WTC11 (cell line): Measurements from ENCODE around the gene ZNF30.

ENCODE experiments used
- CREB1 ChIP-seq: sonication (generic); formaldehyde crosslinking; IDR thresholded peaks from 2 replicates; pipeline ENCODE4 v1.8.0; 2023; ENCODE audit warnings: mild to moderate bottlenecking, missing genetic modification reagents
- ESRRA ChIP-seq: sonication (generic); formaldehyde crosslinking; IDR thresholded peaks from 2 replicates; pipeline ENCODE4 v1.8.1; 2022; ENCODE audit warnings: mild to moderate bottlenecking, missing genetic modification reagents, borderline replicate concordance
- FOXK1 ChIP-seq: sonication (generic); formaldehyde crosslinking; IDR thresholded peaks from 2 replicates; pipeline ENCODE4 v1.8.0; 2022; ENCODE audit warnings: mild to moderate bottlenecking, moderate library complexity, missing genetic modification reagents
- GABPB1 ChIP-seq: sonication (generic); formaldehyde crosslinking; IDR thresholded peaks from 2 replicates; pipeline ENCODE4 v1.8.1; 2023; ENCODE audit warnings: mild to moderate bottlenecking, missing genetic modification reagents
- JUN ChIP-seq: sonication (generic); formaldehyde crosslinking; IDR thresholded peaks from 2 replicates; pipeline ENCODE4 v1.8.0; 2023; ENCODE audit warnings: mild to moderate bottlenecking, missing genetic modification reagents
- NFYB ChIP-seq: sonication (generic); formaldehyde crosslinking; conservative IDR thresholded peaks from 2 replicates; pipeline ENCODE4 v1.8.0; 2022; ENCODE audit warnings: low read depth, missing genetic modification reagents
- NR2C2 ChIP-seq: sonication (generic); formaldehyde crosslinking; IDR thresholded peaks from 2 replicates; pipeline ENCODE4 v1.8.0; 2022; ENCODE audit warnings: mild to moderate bottlenecking, missing genetic modification reagents
- SP1 ChIP-seq: sonication (generic); formaldehyde crosslinking; conservative IDR thresholded peaks from 2 replicates; pipeline ENCODE4 v1.8.1; 2022; ENCODE audit warnings: missing genetic modification reagents
- TCF7 ChIP-seq: sonication (generic); formaldehyde crosslinking; IDR thresholded peaks from 2 replicates; pipeline ENCODE4 v1.8.0; 2022; ENCODE audit warnings: mild to moderate bottlenecking, low read depth, missing genetic modification reagents, moderate library complexity
- TF ChIP-seq, protein P1 (sequence below): fragments of 200-600 bp; IDR thresholded peaks from 2 replicates; pipeline ENCODE4 v1.8.0; 2022; ENCODE audit warnings: antibody characterized with exemption
- TF ChIP-seq, protein P2 (sequence below): sonication (generic); formaldehyde crosslinking; IDR thresholded peaks from 2 replicates; pipeline ENCODE4 v1.8.1; 2022; ENCODE audit warnings: low read depth, mild to moderate bottlenecking, moderate library complexity, missing genetic modification reagents, borderline replicate concordance
- TF ChIP-seq, protein P3 (sequence below): sonication (generic); formaldehyde crosslinking; IDR thresholded peaks from 2 replicates; pipeline ENCODE4 v1.8.1; 2023; ENCODE audit warnings: mild to moderate bottlenecking, missing genetic modification reagents, moderate library complexity
- TF ChIP-seq, protein P4 (sequence below): sonication (generic); formaldehyde crosslinking; conservative IDR thresholded peaks from 2 replicates; pipeline ENCODE4 v1.8.1; 2023; ENCODE audit warnings: mild to moderate bottlenecking, low read depth, missing genetic modification reagents, moderate library complexity
- TF ChIP-seq, protein P5 (sequence below): sonication (generic); formaldehyde crosslinking; IDR thresholded peaks from 2 replicates; pipeline ENCODE4 v1.8.0; 2022; ENCODE audit warnings: mild to moderate bottlenecking, missing genetic modification reagents

DNA sequence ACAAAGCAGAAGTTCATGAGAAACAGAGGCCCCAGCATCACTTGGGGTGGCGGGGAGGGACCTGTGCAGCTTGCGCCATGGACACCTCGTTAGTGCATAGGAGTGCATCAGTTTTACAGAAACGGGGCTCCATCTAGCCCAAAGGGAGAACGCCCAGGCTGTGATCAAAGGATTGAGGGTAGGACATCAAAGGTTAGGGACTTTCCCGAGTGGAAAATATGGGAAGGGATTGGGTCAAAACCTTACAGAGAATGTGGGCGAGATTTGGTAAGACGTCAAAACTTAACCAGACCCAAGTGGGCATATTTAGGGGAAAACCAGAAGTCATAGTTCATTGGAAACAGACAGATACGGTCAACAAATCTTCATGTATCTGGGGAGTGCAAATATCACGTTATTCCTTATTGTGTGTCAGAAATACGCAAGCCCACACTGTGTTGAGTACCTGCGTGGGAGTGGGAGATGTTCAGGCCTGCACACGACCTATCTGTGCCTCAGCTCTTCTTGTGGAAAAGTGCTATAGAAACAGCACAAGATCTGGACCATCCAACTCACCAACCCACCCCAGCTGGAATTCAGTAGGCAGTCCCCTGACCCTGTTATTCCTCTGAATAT lies 64.0 kb downstream of the ZNF30 start:
- TF ChIP-seq NR2C2 (CRISPR knock-in tag): no peak
- TF ChIP-seq, protein P1, sequence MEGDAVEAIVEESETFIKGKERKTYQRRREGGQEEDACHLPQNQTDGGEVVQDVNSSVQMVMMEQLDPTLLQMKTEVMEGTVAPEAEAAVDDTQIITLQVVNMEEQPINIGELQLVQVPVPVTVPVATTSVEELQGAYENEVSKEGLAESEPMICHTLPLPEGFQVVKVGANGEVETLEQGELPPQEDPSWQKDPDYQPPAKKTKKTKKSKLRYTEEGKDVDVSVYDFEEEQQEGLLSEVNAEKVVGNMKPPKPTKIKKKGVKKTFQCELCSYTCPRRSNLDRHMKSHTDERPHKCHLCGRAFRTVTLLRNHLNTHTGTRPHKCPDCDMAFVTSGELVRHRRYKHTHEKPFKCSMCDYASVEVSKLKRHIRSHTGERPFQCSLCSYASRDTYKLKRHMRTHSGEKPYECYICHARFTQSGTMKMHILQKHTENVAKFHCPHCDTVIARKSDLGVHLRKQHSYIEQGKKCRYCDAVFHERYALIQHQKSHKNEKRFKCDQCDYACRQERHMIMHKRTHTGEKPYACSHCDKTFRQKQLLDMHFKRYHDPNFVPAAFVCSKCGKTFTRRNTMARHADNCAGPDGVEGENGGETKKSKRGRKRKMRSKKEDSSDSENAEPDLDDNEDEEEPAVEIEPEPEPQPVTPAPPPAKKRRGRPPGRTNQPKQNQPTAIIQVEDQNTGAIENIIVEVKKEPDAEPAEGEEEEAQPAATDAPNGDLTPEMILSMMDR: no peak
- TF ChIP-seq TCF7: no peak
- TF ChIP-seq GABPB1 (CRISPR knock-in tag): no peak
- TF ChIP-seq, protein P2, sequence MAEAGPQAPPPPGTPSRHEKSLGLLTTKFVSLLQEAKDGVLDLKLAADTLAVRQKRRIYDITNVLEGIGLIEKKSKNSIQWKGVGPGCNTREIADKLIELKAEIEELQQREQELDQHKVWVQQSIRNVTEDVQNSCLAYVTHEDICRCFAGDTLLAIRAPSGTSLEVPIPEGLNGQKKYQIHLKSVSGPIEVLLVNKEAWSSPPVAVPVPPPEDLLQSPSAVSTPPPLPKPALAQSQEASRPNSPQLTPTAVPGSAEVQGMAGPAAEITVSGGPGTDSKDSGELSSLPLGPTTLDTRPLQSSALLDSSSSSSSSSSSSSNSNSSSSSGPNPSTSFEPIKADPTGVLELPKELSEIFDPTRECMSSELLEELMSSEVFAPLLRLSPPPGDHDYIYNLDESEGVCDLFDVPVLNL (CRISPR knock-in tag): no peak
- TF ChIP-seq, protein P3, sequence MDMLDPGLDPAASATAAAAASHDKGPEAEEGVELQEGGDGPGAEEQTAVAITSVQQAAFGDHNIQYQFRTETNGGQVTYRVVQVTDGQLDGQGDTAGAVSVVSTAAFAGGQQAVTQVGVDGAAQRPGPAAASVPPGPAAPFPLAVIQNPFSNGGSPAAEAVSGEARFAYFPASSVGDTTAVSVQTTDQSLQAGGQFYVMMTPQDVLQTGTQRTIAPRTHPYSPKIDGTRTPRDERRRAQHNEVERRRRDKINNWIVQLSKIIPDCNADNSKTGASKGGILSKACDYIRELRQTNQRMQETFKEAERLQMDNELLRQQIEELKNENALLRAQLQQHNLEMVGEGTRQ (CRISPR knock-in tag): no peak
- no peak for TF ChIP-seq JUN (CRISPR knock-in tag)
- no peak for TF ChIP-seq SP1 (CRISPR knock-in tag)
- TF ChIP-seq, protein P4, sequence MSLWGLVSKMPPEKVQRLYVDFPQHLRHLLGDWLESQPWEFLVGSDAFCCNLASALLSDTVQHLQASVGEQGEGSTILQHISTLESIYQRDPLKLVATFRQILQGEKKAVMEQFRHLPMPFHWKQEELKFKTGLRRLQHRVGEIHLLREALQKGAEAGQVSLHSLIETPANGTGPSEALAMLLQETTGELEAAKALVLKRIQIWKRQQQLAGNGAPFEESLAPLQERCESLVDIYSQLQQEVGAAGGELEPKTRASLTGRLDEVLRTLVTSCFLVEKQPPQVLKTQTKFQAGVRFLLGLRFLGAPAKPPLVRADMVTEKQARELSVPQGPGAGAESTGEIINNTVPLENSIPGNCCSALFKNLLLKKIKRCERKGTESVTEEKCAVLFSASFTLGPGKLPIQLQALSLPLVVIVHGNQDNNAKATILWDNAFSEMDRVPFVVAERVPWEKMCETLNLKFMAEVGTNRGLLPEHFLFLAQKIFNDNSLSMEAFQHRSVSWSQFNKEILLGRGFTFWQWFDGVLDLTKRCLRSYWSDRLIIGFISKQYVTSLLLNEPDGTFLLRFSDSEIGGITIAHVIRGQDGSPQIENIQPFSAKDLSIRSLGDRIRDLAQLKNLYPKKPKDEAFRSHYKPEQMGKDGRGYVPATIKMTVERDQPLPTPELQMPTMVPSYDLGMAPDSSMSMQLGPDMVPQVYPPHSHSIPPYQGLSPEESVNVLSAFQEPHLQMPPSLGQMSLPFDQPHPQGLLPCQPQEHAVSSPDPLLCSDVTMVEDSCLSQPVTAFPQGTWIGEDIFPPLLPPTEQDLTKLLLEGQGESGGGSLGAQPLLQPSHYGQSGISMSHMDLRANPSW (CRISPR knock-in tag): no peak
- TF ChIP-seq ESRRA (CRISPR knock-in tag): no peak
- TF ChIP-seq FOXK1 (CRISPR knock-in tag): no peak
- TF ChIP-seq, protein P5, sequence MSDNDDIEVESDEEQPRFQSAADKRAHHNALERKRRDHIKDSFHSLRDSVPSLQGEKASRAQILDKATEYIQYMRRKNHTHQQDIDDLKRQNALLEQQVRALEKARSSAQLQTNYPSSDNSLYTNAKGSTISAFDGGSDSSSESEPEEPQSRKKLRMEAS (CRISPR knock-in tag): no peak
- TF ChIP-seq CREB1: no peak
- no peak for TF ChIP-seq NFYB
